Measurements from ENCODE around the gene SUGP1.

The SUGP1 gene

GRCh38 chr19:19268453-19269385 lies 51.6 kb downstream of the SUGP1 start:
- no peak for DNase-seq (ENCODE audit: low read depth in 2 of 2)
- no peak for TF ChIP-seq CTCF (IDR thresholded peaks at IDR 0.05; ENCODE audit: low read depth, low read length)
- H3K4me3 ChIP-seq (replicated peaks in 1 of 2; ENCODE audit: low read depth in 2 of 2, low read length in 2 of 2), result no peak overlapping the region

- no peak overlapping the region for H3K4me3 ChIP-seq (replicated peaks in 1 of 2; ENCODE audit: low read depth in 2 of 2, low read length in 2 of 2)
- TF ChIP-seq CTCF (IDR thresholded peaks at IDR 0.05; ENCODE audit: low read depth, low read length), result no peak
- DNase-seq (ENCODE audit: low read depth in 2 of 2), result no peak
These were observed 53.0 kb downstream of the SUGP1 start for GRCh38 chr19:19267305-19267704.

- DNase-seq (ENCODE audit: low read depth in 2 of 2), result no peak
- H3K4me3 ChIP-seq (replicated peaks in 1 of 2; ENCODE audit: low read depth in 2 of 2, low read length in 2 of 2), result no peak overlapping the region
- no peak for TF ChIP-seq CTCF (IDR thresholded peaks at IDR 0.05; ENCODE audit: low read depth, low read length)
These were observed 56.3 kb downstream of the SUGP1 start for GRCh38 chr19:19263886-19264487.

- TF ChIP-seq CTCF (IDR thresholded peaks at IDR 0.05; ENCODE audit: low read depth, low read length), result no peak
- no peak overlapping the region for H3K4me3 ChIP-seq (replicated peaks in 1 of 2; ENCODE audit: low read depth in 2 of 2, low read length in 2 of 2)
- no peak for DNase-seq (ENCODE audit: low read depth in 2 of 2)
These were observed 57.9 kb downstream of the SUGP1 start for GRCh38 chr19:19262190-19263057.

- TF ChIP-seq CTCF (IDR thresholded peaks at IDR 0.05; ENCODE audit: low read depth, low read length), result no peak
- no peak overlapping the region for H3K4me3 ChIP-seq (replicated peaks in 1 of 2; ENCODE audit: low read depth in 2 of 2, low read length in 2 of 2)
- no peak for DNase-seq (ENCODE audit: low read depth in 2 of 2)
These were observed 58.7 kb downstream of the SUGP1 start for GRCh38 chr19:19261350-19262189.
